CD4-positive, alpha-beta T cell (primary cell): ENCODE results near the gene KCTD10. TPM values are rescaled to one million over a fixed set of nuclear protein-coding genes. Genes with fewer than 3 reads are reported as not detected.

Source experiments
- ATAC-seq: fragments of 200-7000 bp; cut with Tn5 transposase; one replicate; pipeline ENCODE4 v1.10.0; 2022; ENCODE audit warnings: mild to moderate bottlenecking; ENCODE audit not compliant: poor library complexity
- CTCF ChIA-PET: fragments of 350-600 bp; sonication (Branson Sonifier 250); formaldehyde crosslinking; loops from one replicate; lab custom pipeline; 2021; ENCODE audit warnings: antibody characterized with exemption, inconsistent platforms; lab: Charles Lee
- POLR2A ChIA-PET: fragments of 350-600 bp; sonication (Branson Sonifier 250); formaldehyde crosslinking; loops from one replicate; lab custom pipeline; 2021; ENCODE audit warnings: antibody characterized with exemption, inconsistent platforms; lab: Charles Lee
- DNase-seq, 14 experiments: peaks; one replicate each; pipeline ENCODE4 v3.0.0-alpha.2; 2013 to 2020; ENCODE audit warnings: mixed read lengths in 2 of 14
- H3K27ac ChIP-seq, 2 donors: one replicate each; pipeline versions ENCODE4 v1.5.1 to v1.7.0; 2013; ENCODE audit warnings: low read length in 2 of 2, low read depth in 1 of 2, mild to moderate bottlenecking in 1 of 2
- H3K27me3 ChIP-seq, 2 experiments: 1 replicate in 1 of 2; 2 replicates in 1 of 2; pipeline versions ENCODE4 v1.6.1 to v1.7.0; 2013; ENCODE audit warnings: low read length in 2 of 2, control low read depth in 1 of 2, mild to moderate bottlenecking in 1 of 2, moderate library complexity in 1 of 2; ENCODE audit not compliant: insufficient read depth in 2 of 2, control insufficient read depth in 1 of 2
- H3K36me3 ChIP-seq: one replicate; pipeline ENCODE4 v1.6.1; 2013; ENCODE audit warnings: low read length, control low read depth; ENCODE audit not compliant: insufficient read depth
- H3K4me1 ChIP-seq: one replicate; pipeline ENCODE4 v1.6.1; 2013; ENCODE audit warnings: low read length, control low read depth; ENCODE audit not compliant: insufficient read depth
- H3K4me3 ChIP-seq: one replicate; pipeline ENCODE4 v1.5.1; 2013; ENCODE audit warnings: mild to moderate bottlenecking, low read length, moderate library complexity
- H3K9me3 ChIP-seq, 2 experiments: 1 replicate in 1 of 2; 2 replicates in 1 of 2; pipeline versions ENCODE4 v1.6.1 to v1.7.0; 2013; ENCODE audit warnings: low read length in 2 of 2, mild to moderate bottlenecking in 2 of 2, control low read depth in 1 of 2, moderate library complexity in 1 of 2; ENCODE audit not compliant: control insufficient read depth in 1 of 2, insufficient read depth in 1 of 2
- H3K27ac Mint-ChIP-seq: one replicate; pipeline ENCODE4 v1.8.0; 2020; ENCODE audit warnings: mixed read lengths
- H3K27me3 Mint-ChIP-seq: one replicate; pipeline ENCODE4 v1.8.0; 2021; ENCODE audit warnings: mixed read lengths
- H3K36me3 Mint-ChIP-seq: one replicate; pipeline ENCODE4 v1.8.0; 2021; ENCODE audit warnings: low read depth, mixed read lengths
- H3K4me1 Mint-ChIP-seq: one replicate; pipeline ENCODE4 v1.8.0; 2021; ENCODE audit warnings: low read depth, mixed read lengths
- H3K4me3 Mint-ChIP-seq: one replicate; pipeline ENCODE4 v1.8.0; 2020; ENCODE audit warnings: mild to moderate bottlenecking, mixed read lengths
- H3K9me3 Mint-ChIP-seq: one replicate; pipeline ENCODE4 v1.8.0; 2020; ENCODE audit warnings: mixed read lengths
- CTCF ChIP-seq: fragments of 200-600 bp; IDR thresholded peaks from one replicate; pipeline ENCODE4 v1.8.0; 2022; ENCODE audit warnings: antibody characterized with exemption, mild to moderate bottlenecking
- intact Hi-C, 2 experiments: fragments of 100-400 bp; cut with DNase I in 1 of 2; cut with micrococcal nuclease in 1 of 2; formaldehyde crosslinking; loops; one replicate each; pipeline versions ENCODE4 v1.15.1 to v1.9.0; 2023 to 2025; cut with DNase I, micrococcal nuclease
- total RNA-seq, 174 experiments: library from RNA in 2 of 174; stranded (reverse) in 2 of 174; gene quantifications; one replicate each; pipeline ENCODE4 v1.2.3 and lab custom pipeline; 2021 to 2026

The KCTD10 gene
- total RNA-seq, 2 experiments from 2014 or later, result 24.2 to 26.1 TPM

DNA sequence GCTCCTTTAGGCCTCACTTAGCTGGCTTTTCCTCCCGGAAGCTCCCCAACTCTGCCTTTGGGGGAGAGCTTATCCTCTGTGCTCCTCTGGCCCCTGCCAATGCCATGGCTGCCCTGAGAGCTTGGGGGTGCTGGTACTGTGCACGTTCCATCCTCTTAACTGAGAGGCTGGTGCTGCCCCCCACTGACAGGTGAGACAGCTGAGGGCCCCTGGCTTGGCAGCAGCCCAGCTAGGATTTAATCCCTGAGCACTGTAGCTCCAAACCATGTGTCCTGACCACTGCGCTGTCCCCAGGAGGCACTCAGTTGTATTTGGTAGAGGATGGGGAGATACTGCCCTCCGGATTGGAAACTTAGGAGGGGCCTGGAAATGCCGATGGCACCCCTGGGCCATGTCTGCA, 46.4 kb upstream of the KCTD10 start:
- no peak overlapping the region for H3K27ac ChIP-seq
- H3K4me3 ChIP-seq, result no peak overlapping the region
- no peak for DNase-seq
- no peak overlapping the region for H3K4me3 Mint-ChIP-seq
- no peaks in the 10 kb centered on the region for H3K27me3 ChIP-seq
- peaks cover 92% of the 10 kb centered on the region for H3K36me3 Mint-ChIP-seq
- TF ChIP-seq CTCF, result no peak
- H3K9me3 Mint-ChIP-seq, result no peaks in the 10 kb centered on the region
- H3K9me3 ChIP-seq, result no peaks in the 10 kb centered on the region
- intact Hi-C loops, result no loop called here
- H3K4me1 ChIP-seq, result no peaks in the 10 kb centered on the region
- no peak for ATAC-seq
- H3K27ac Mint-ChIP-seq, result no peak overlapping the region
- no peaks in the 10 kb centered on the region for H3K27me3 Mint-ChIP-seq
- no peaks in the 10 kb centered on the region for H3K4me1 Mint-ChIP-seq
- POLR2A ChIA-PET, result no interaction called here
- H3K36me3 ChIP-seq, result peaks cover 90% of the 10 kb centered on the region
- CTCF ChIA-PET, result no interaction called here

GRCh38 chr12:109523071-109523470, 46.0 kb upstream of the KCTD10 start:
- no peaks in the 10 kb centered on the region for H3K9me3 Mint-ChIP-seq
- ChIA-PET POLR2A (no interaction called here), CTCF (no interaction called here)
- no peak for DNase-seq
- peaks cover 92% of the 10 kb centered on the region for H3K36me3 Mint-ChIP-seq
- intact Hi-C loops, result no loop called here
- no peak for TF ChIP-seq CTCF
- Histone ChIP-seq H3K4me1 (no peaks in the 10 kb centered on the region), H3K9me3 (no peaks in the 10 kb centered on the region), H3K27ac (no peak overlapping the region), H3K4me3 (no peak overlapping the region), H3K36me3 (peaks cover 93% of the 10 kb centered on the region), H3K27me3 (no peaks in the 10 kb centered on the region)
- H3K4me3 Mint-ChIP-seq, result no peak overlapping the region
- no peak overlapping the region for H3K27ac Mint-ChIP-seq
- ATAC-seq, result no peak
- H3K4me1 Mint-ChIP-seq, result no peaks in the 10 kb centered on the region
- no peaks in the 10 kb centered on the region for H3K27me3 Mint-ChIP-seq

DNA sequence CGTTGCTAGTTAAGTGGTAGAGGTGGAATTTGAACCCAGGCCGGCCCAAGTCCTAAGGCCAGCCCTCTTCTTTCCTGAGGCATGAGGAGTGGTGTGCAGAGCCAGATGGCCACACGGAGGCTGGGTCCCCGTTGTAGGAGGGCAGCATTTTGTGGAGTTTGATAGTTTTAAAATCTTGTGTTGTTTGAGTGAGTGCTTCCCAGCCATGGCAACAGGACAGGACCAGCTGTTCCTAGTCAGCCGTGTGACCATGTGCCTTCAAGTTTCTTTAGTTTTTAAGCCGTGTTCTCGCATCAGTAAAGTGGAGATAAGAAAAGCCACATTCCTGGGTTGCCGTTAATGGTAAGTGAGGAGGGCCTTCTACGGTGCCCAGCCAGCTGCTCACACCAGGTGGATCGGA, 44.7 kb upstream of the KCTD10 start:
- Mint-ChIP-seq H3K9me3 (no peaks in the 10 kb centered on the region), H3K27ac (no peak overlapping the region), H3K27me3 (no peaks in the 10 kb centered on the region), H3K4me1 (no peaks in the 10 kb centered on the region), H3K36me3 (peaks cover 92% of the 10 kb centered on the region), H3K4me3 (no peak overlapping the region)
- ATAC-seq (no peak), DNase-seq (no peak)
- Histone ChIP-seq H3K4me3 (no peak overlapping the region), H3K36me3 (peaks cover 93% of the 10 kb centered on the region), H3K27ac (no peak overlapping the region), H3K27me3 (no peaks in the 10 kb centered on the region), H3K9me3 (no peaks in the 10 kb centered on the region), H3K4me1 (no peaks in the 10 kb centered on the region)
- TF ChIP-seq CTCF, result no peak
- POLR2A ChIA-PET, result no interaction called here
- CTCF ChIA-PET, result no interaction called here
- intact Hi-C loops, result no loop called here
